Liver (tissue), 9 donors: ENCODE measurements around the gene KCTD2. TPM values are rescaled to one million over a fixed set of nuclear protein-coding genes. Genes with fewer than 3 reads are reported as not detected.

ENCODE experiments used
- DNase-seq: peaks from one replicate; pipeline ENCODE4 v3.0.0-alpha.2; 2017; ENCODE audit warnings: low spot score
- H3K27ac ChIP-seq, 2 donors: one replicate each; pipeline ENCODE4 v1.7.0; 2013; ENCODE audit warnings: inconsistent platforms in 2 of 2, low read length in 2 of 2, control low read depth in 1 of 2, low read depth in 1 of 2, mild to moderate bottlenecking in 1 of 2
- H3K27me3 ChIP-seq, 4 donors: one replicate each; pipeline versions ENCODE4 v1.6.1 to v1.7.0; 2013; ENCODE audit warnings: low read length in 3 of 4, inconsistent platforms in 1 of 4, mild to moderate bottlenecking in 1 of 4, moderate library complexity in 1 of 4; ENCODE audit not compliant: control insufficient read depth in 4 of 4, insufficient read depth in 4 of 4
- H3K36me3 ChIP-seq, 4 donors: one replicate each; pipeline versions ENCODE4 v1.6.1 to v1.7.0; 2013; ENCODE audit warnings: low read length in 3 of 4, mild to moderate bottlenecking in 3 of 4, low read depth in 1 of 4, moderate library complexity in 1 of 4; ENCODE audit not compliant: control insufficient read depth in 4 of 4, insufficient read depth in 3 of 4
- H3K4me1 ChIP-seq, 4 donors: one replicate each; pipeline versions ENCODE4 v1.6.1 to v1.7.0; 2013; ENCODE audit warnings: low read length in 3 of 4, mild to moderate bottlenecking in 3 of 4, moderate library complexity in 1 of 4; ENCODE audit not compliant: control insufficient read depth in 4 of 4, insufficient read depth in 4 of 4
- H3K4me3 ChIP-seq, 3 donors: one replicate each; pipeline versions ENCODE4 v1.6.1 to v1.7.0; 2013; ENCODE audit warnings: low read length in 3 of 3, control low read depth in 1 of 3, low read depth in 1 of 3, mild to moderate bottlenecking in 1 of 3
- H3K9ac ChIP-seq, 2 donors: one replicate each; pipeline ENCODE4 v1.7.0; 2013; ENCODE audit warnings: low read length in 2 of 2, mild to moderate bottlenecking in 2 of 2, moderate library complexity in 2 of 2, control low read depth in 1 of 2, low read depth in 1 of 2
- H3K9me3 ChIP-seq, 4 donors: one replicate each; pipeline versions ENCODE4 v1.6.1 to v1.7.0; 2013; ENCODE audit warnings: low read length in 3 of 4; ENCODE audit not compliant: control insufficient read depth in 4 of 4
- CTCF ChIP-seq: fragments of 150-350 bp; IDR thresholded peaks from 2 replicates; pipeline ENCODE4 v1.5.1; 2017; ENCODE audit warnings: improper control_type of control experiment, low read depth, low read length; ENCODE audit not compliant: missing input control
- EGR1 ChIP-seq, 2 donors: IDR thresholded peaks; 2 replicates each; pipeline ENCODE4 v1.6.1; 2016 to 2018; ENCODE audit warnings: antibody characterized with exemption in 2 of 2, low read depth in 2 of 2
- FOXA1 ChIP-seq: IDR thresholded peaks from 2 replicates; pipeline ENCODE4 v1.6.1; 2016; ENCODE audit warnings: antibody characterized with exemption
- FOXA2 ChIP-seq: IDR thresholded peaks from 2 replicates; pipeline ENCODE4 v1.6.1; 2016; ENCODE audit warnings: antibody characterized with exemption
- GABPA ChIP-seq, 2 donors: IDR thresholded peaks in 1 of 2; conservative IDR thresholded peaks in 1 of 2; 2 replicates each; pipeline ENCODE4 v1.6.1; 2016; ENCODE audit warnings: antibody characterized with exemption in 2 of 2, mild to moderate bottlenecking in 1 of 2, moderate library complexity in 1 of 2
- HNF4A ChIP-seq, 2 donors: conservative IDR thresholded peaks; 2 replicates each; pipeline ENCODE4 v1.6.1; 2016; ENCODE audit warnings: antibody characterized with exemption in 2 of 2, mild to moderate bottlenecking in 2 of 2
- HNF4G ChIP-seq: IDR thresholded peaks from 2 replicates; pipeline ENCODE4 v1.6.1; 2016; ENCODE audit warnings: antibody characterized with exemption
- JUND ChIP-seq, 2 donors: IDR thresholded peaks; 2 replicates each; pipeline ENCODE4 v1.6.1; 2016; ENCODE audit warnings: antibody characterized with exemption in 2 of 2
- NR2F2 ChIP-seq: IDR thresholded peaks from 2 replicates; pipeline ENCODE4 v1.6.1; 2016; ENCODE audit warnings: antibody characterized with exemption
- RAD21 ChIP-seq, 2 donors: IDR thresholded peaks; 2 replicates each; pipeline ENCODE4 v1.6.1; 2016; ENCODE audit warnings: antibody characterized with exemption in 2 of 2, mild to moderate bottlenecking in 2 of 2
- REST ChIP-seq: IDR thresholded peaks from 2 replicates; pipeline ENCODE4 v1.6.1; 2016; ENCODE audit warnings: antibody characterized with exemption, mild to moderate bottlenecking
- RXRA ChIP-seq, 2 donors: IDR thresholded peaks; 2 replicates each; pipeline ENCODE4 v1.6.1; 2017 to 2018; ENCODE audit warnings: antibody characterized with exemption in 2 of 2, mild to moderate bottlenecking in 1 of 2
- SP1 ChIP-seq: IDR thresholded peaks from 2 replicates; pipeline ENCODE4 v1.6.1; 2018; ENCODE audit warnings: antibody characterized with exemption, mild to moderate bottlenecking
- TAF1 ChIP-seq: conservative IDR thresholded peaks from 2 replicates; pipeline ENCODE4 v1.6.1; 2016; ENCODE audit warnings: antibody characterized with exemption, mild to moderate bottlenecking
- YY1 ChIP-seq: IDR thresholded peaks from 2 replicates; pipeline ENCODE4 v1.6.1; 2016; ENCODE audit warnings: antibody characterized with exemption, mild to moderate bottlenecking
- ZBTB33 ChIP-seq: IDR thresholded peaks from 2 replicates; pipeline ENCODE4 v1.6.1; 2016; ENCODE audit warnings: antibody characterized with exemption
- WGBS: extraction: QIAGEN DNeasy Blood & Tissue Kit; methylation state at CpG from one replicate; pipeline ENCODE4 v1.1.7; 2013; 5-methylcytosine and 5-hydroxymethylcytosine counted together
- polyA plus RNA-seq, 2 donors: library from polyadenylated mRNA; stranded (reverse) in 1 of 2; unstranded in 1 of 2; fragments of 200-250 nt in 1 of 2; fragments of >200 nt in 1 of 2; fragmentation: Nextera tagmentation in 1 of 2; extraction: Ambion mirVana in 1 of 2; gene quantifications; one replicate each; pipeline versions ENCODE4 v1.2.1 to v1.2.3, GENCODE V29; 2013 to 2015
- total RNA-seq, 2 donors: library from RNA; depleted of rRNA; stranded (reverse); fragments of >200 nt; gene quantifications; one replicate each; pipeline ENCODE4 v1.2.3, GENCODE V29; 2014
- TF ChIP-seq, protein P1 (sequence below): IDR thresholded peaks from 2 replicates; pipeline ENCODE4 v1.6.1; 2016; ENCODE audit warnings: antibody characterized with exemption
- donor health status: healthy.
- donor health status: healthy.
- donor health status: healthy.
- donor health status: healthy.
- donor health status: healthy.

Gene KCTD2
- total and polyA plus RNA-seq, 4 donors = 2.4 to 8.2 (median 6.4) TPM

GRCh38 chr17:75077072-75077495 lies 30.1 kb downstream of the KCTD2 start:
- TF ChIP-seq EGR1 (IDR thresholded peaks at IDR 0.05; ENCODE audit: low read depth in 2 of 2) = peak; percentile 77 to 87
- TF ChIP-seq REST = peak; percentile 72
- TF ChIP-seq YY1 = no peak
- peak; percentile 96 to 98 for TF ChIP-seq RXRA (IDR thresholded peaks at IDR 0.05)
- peak; percentile 92 for TF ChIP-seq SP1
- no peak for TF ChIP-seq FOXA1
- TF ChIP-seq HNF4A (conservative IDR thresholded peaks at IDR 0.05) = peak; percentile 86 to 87
- peak; percentile 61 for TF ChIP-seq HNF4G
- TF ChIP-seq FOXA2 = no peak
- TF ChIP-seq ZBTB33 = no peak
- no peak for TF ChIP-seq GABPA (IDR thresholded peaks at IDR 0.05 in 1 of 2, conservative IDR thresholded peaks at IDR 0.05 in 1 of 2)
- TF ChIP-seq NR2F2 = peak; percentile 72
- TF ChIP-seq, protein P1, sequence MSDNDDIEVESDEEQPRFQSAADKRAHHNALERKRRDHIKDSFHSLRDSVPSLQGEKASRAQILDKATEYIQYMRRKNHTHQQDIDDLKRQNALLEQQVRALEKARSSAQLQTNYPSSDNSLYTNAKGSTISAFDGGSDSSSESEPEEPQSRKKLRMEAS = no peak
- no peak for TF ChIP-seq RAD21 (IDR thresholded peaks at IDR 0.05)
- no peak for TF ChIP-seq TAF1
- TF ChIP-seq JUND (IDR thresholded peaks at IDR 0.05) = peak in 1 of 2 donors; percentile 32
- peak; percentile 0 for TF ChIP-seq CTCF
- H3K4me3 ChIP-seq = peak overlapping the region; percentile 36 to 60 (median 59)
- 16% methylated on average over 30 of the region's 30 CpGs for WGBS
- H3K27me3 ChIP-seq = no peaks in the 10 kb centered on the region
- H3K4me1 ChIP-seq = peaks cover 3 to 48% (median 40%) of the 10 kb centered on the region in 4 donors
- no peaks in the 10 kb centered on the region for H3K9me3 ChIP-seq
- peak; percentile 73 for DNase-seq
- H3K36me3 ChIP-seq = no peaks in the 10 kb centered on the region
- peak overlapping the region in 1 of 2 donors; percentile 45 for H3K9ac ChIP-seq
- peak overlapping the region; percentile 90 to 92 for H3K27ac ChIP-seq
